Stimulated activated CD8-positive, alpha-beta memory T cell treated with anti-CD3 and anti-CD28 coated beads, Interleukin-4, amount 100 ng/mL, for 1 hour (primary cell): ENCODE results near the gene MYO5A.

Source experiments
- DNase-seq, 2 donors: peaks; one replicate each; pipeline ENCODE4 v3.0.0-alpha.2; 2020; ENCODE audit warnings: low read depth in 2 of 2, low spot score in 1 of 2

The MYO5A gene

DNA sequence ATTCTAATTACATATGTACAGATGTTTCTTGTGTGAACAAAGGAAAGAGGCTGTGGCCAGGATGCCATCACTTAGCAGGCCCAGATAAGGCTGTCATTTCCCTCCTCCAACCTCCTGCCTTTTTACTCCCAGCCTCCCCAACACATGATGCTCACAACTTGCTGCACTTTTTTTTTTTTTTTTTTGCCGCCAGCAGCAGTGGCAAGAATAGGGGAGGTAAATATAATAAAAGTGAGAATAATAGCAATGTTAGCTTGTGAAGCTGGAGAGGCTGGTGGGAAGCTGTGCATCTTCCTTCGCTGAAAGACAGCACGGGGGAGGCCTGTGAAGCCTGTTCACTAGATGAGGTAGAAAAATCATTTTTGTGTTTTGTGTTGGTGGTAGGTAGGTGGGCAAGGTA lies 190.6 kb downstream of the MYO5A start:
- DNase-seq: no peak

DNA sequence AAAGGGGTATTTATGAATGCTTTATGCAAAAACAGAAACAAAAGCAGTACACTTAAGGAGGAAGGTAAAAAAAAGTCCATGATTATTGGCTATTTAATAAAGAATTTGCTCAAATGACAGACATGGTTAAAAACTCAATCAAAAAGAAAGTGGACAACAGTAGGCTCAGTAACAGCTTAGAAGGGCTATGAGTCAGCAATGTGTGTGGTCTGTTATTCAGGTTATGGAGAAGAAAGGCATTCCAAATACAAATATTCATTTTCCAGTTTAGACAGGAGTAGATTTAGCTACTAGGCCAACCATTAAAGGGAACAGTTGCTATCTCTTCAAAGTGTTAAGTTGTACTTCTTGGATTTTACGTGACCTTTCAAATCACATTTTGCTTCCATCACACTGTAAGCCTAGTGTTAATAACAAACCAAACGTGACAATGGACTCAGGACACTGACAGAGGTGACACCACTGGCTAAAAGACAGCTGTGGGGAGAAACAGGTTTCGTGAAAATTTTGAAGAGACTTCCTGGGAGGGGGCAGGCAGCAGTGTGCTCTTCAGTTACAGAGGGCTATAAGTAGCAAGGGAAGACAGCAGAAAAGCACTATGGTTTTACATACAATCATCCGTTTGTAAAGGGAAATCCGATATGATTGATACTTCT lies 191.4 kb downstream of the MYO5A start:
- DNase-seq: no peak

DNA sequence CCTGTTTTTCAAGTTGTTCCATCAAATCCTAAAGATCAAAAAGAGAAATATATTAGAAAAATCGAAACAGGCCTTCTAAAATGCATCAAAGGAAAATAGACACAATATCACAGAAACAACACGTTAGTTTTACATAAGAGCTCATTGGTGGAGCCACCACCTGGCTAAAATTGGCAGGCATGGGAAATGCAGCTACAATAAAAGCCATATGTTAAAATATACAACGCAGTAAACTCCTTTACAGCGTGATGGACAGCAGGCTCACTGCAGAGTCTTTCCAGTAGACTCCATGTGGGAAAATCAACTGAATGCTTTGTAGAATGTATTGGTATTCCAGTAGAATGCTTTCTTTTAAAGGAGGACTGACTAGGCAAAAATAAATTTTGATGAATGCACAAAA lies 192.2 kb downstream of the MYO5A start:
- DNase-seq: no peak

DNA sequence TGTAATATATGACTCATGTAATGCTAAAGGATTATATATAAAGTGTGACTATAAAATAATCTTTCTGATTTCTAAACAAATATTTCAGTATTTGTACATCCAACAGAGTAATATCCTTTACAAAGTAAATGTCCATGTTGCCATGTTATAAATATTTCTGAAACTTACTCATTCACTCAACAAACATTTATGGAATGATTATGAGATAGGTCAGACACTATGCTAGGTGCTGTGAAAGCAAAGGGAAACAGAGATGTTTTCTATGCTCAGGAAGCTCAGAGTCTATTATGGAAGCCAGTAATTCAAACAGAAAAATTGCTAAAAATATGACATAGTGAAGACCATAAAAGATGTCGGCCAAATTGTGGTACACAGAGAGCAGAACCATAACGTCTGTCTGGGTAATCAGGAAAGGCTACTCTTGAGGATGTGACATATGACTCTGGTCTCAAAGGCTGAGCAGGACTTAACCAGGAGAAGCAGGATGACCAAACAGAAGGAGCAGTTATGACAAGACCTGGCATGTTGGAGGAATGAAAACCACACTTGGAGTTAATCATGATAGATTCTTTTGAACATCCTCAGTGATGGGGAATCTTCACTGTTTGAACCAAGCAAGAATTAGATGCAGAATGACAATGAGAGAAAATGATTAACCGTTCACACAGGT lies 194.1 kb downstream of the MYO5A start:
- DNase-seq: no peak

DNA sequence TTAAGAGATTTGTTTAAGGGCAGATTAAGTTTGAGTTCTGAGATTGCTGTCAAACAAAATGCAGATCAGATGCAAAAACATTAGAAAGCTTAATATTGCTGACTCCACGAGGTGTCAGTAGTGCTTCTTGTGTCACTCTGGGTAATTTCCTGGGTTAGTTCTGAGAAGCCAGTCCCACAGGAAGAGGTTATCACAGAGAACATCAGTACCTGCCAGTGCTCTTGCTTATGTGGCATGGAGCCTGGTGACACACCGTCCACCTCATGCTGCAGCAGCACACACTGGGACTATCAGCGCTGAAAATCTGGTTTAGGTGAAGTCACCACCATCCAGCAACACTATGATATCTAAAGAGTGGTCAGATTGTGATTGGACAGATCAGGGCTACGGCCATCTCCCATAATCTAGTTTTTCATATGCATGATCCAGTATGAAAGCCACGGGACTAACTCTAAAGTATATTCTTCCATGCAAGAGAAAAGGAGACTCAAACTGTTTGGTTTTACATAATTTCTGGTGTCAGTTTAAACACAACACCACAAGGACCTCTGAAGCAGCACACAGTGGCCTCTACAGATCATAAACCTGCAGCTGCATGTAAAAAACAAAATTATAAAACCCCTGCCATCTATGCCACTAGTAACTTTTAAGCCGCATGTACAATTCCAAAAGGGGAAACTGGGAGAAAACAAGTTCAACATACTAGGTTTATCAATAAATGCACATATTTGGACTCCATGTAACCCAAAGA lies 197.0 kb downstream of the MYO5A start:
- DNase-seq: peak; percentile 4 to 26

DNA sequence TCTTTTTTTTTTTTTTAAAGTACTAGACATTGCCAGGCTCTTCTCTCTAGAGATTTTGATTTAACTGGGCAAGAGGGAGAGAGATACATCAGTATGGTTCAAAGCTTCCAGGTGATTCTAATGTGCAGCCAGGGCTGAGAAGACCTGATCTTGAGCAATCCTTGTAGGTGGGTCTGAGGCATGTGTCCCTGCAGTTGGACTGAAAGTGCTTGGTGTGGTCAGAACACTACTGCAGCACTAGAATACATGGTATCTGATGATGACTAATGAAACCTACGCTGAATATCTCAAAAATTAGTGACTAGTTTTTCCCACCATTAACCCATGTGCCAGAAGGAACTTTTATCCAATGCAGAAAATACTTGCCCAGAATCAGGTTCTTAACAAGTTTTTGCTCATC lies 198.7 kb downstream of the MYO5A start:
- DNase-seq: no peak

DNA sequence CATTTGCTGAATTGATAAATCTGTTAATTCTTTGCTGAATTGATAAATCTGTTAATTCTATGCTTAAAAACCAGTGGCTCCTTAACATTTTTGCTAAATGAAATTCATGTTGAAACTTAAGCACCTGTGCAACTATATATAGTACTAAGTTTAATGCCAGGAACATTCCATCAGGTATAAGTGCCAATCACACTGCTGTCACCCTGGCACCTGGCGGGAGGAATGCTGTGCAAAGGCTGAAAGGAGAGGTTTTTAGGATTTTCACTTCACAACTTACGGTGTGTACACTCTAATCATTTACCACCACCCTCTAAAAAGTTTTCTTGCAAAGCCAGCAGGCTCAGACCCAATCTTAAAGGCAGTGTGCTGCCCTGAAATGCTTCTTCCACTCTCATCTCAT lies 199.5 kb downstream of the MYO5A start:
- no peak for DNase-seq

DNA sequence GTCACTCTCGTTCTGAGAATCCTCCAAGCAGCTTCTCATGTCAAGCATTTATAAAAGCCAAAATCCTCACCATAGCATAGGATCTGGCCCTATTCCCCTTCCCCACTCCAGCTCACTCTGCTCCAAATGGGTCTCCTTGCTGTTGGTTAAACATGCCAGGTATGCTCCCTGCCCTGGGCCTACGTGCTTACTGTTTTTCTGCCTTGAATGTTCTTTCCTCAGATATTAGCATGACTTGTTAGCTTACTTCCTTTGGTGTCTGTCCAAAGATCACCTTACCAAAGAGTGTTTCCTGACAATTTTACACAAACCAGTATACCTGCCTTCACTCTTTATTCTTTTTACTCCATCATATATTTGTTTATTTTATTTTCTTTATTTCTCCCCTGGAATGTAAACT lies 200.0 kb downstream of the MYO5A start:
- DNase-seq: no peak

DNA sequence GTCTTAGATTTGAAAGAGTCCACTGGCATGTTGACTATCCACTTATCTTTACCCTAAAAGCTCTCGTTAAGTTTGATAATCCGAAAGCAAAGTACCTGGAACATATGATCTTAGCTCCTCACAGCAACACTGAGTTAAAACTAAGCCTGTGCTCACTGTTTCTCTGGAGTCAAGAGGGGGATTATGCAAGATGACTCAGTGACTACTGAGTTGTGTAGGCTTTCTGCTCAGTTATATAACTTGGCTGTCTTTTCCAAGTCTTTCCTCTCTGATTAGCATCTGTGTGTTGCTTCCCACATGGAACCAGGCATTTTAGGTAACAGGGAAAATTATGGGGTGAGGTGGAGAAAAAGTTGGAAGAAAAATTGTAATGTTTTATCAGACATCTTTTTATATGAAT lies 201.9 kb downstream of the MYO5A start:
- no peak for DNase-seq

DNA sequence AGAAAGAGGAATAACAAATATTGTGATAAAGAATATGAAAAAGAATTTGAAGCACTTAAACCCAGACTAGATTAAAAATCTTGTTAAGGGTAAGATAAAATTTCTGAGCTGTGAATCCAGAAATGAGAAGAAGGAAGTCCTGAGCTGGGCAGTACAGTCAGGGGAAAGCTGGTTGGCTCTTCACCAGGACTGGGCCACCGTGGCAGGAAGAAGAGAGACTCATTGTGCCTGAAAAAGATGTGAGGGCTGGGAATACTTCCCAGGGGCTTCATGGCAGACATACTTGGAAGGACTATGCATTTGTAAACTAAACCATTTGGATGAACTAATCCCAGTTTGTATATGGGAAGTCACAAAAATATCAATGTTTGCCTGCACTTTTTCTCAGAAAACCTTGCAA lies 204.6 kb downstream of the MYO5A start:
- DNase-seq: no peak

DNA sequence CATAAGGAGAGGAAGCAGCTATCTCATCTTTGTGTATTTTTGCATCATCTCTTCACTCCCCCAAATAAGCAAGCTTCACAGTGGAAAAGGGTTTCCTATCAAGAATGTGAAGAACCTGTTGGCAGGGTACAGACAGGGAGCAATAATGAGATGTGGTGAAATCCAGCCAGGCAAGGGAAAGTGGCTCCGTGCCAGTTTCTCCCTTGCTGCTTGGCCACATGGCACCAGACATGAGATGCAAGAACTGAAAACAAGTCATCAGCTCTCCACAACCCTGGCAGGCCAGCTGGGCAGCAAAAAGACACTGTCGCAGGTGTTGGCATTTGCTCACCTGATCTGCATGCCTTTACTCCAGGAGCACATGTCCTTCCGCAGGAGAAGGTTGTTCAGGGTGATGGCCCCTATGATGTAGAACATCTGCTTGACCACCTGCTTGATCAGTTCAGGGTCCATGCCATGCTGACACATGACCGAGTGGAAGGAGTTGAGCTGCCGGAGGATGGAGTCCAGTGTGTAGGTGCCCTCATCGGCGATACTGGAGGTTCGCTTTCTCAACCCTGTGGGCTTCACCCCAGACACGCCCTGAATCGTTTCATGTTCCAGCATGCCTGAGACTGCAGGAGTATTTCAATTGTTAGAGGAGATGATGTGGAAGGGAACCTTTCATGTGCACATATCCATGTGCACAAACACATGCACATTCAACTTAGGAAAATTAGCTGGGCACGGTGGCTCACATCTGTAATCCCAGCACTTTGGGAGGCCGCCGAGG lies 209.8 kb downstream of the MYO5A start:
- DNase-seq: no peak

DNA sequence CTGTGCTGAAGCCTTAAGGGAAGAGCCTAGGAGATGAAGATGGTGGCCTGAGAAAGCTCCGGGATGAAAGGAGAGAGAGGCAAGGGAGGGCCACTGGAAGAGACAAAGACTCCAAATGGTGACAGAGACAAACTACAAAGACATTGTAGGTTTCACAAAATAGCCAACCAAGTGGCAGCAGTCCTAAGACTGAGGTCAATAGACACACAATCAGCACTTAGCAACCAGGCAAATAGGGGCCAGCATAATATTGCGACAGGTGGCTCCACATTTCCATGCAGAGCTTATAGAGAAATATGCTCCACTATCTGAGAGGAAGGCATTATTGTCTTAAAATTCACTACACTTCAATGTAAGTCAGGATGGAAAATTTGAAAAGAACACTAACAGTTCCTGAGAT lies 211.0 kb downstream of the MYO5A start:
- no peak for DNase-seq

DNA sequence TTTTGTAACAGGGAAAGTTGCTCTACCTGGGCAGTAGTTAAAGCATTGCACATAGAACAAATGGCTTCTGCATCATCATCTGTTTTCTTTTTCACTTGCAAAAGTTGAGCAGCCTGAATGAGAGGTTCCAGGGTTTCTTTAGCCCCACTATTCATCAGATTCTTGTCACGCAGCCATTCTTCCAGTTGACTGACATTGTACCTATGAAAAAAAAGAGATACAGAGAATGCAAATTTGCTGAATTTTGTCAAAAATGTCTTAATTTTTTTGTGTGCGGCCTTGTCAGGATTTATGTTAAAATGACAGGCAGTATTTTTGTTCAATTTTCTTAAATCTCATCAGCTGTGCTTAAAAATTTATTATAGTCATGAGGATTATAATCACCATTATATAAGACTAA lies 211.7 kb downstream of the MYO5A start:
- DNase-seq: no peak

DNA sequence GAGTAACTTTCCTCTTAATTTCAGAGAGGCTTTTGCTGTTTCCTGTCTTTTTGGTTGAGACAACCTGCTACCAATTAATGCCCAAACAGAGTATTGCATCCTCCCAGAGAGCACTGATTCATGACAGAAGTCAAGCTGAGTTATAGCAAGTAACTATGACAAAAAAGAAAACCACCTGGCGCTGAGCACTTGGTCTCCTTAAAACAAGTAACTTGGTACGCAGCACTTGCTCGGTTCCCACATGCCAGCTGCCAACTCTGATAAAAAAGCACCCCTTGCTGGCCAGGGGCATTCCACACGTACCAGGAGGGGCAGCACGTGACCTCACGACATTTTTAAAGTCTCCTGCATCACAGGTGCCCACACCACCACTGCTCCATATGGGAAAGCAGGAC lies 219.5 kb downstream of the MYO5A start:
- DNase-seq: no peak

DNA sequence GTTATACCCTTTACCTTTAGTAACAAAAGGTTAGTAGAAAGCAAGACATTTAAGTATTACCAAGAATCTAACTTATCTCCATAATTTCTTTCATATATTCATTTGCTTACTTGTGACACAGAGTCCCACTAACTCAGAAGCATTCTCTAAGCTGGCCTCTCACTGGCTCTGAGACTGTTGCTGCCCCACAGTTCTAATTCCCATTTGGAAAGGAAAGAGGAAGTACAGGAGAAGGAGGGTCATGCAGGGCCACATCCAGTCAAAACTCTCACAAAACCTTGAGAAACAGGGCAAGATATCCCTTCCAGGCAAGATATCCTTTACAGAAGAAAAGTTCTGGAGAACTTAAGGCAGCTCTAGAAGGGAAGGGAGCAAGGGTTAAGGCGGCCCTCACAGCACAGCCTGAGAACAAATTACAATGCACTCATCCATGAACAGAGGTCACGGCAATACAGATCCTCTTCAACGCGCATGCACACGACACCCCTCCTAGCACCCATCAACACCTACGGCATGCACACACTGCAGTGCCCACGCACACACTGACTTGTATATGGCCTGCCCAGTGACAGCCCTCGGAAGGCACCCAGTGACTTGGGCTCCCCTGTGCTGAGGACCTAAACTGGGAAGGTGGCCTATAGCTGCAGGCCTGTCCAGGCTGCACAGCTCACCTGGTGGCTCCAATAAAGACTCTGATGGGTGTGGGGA lies 220.1 kb downstream of the MYO5A start:
- DNase-seq: no peak

DNA sequence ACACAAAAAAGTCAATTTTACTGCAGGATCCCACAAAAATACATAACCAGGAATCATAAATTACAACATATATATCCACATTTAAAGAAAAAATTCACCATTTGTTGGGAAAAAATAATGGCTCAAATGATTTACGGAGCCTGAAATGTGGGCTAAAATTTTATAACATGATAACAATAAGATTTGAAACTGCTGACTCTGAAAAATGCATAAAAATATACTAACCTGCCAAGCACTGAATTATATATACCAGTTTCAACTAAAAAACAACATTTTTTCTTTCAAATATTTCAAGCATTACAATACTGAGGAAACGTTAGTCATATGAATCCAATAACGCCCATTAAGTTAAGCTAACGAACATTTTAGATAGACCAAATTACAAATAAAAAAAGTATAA lies 220.8 kb downstream of the MYO5A start:
- no peak for DNase-seq

DNA sequence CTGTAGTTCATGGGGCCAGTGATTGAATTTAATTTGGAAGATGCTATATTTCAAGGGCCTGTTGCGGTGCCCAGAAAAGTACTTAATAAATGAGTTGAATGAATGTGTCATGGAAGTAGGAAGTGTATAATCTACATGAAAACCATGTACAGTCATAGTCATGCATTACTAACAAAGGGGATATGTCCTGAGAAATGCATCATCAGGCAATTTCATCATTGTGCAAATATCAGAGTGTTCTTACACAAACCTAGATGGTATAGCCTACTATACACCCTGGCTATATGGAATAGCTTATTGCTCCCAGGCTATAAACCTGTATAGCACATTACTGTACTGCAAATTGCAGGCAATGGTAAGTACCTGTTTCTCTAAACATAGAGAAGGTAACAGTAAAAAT lies 222.4 kb downstream of the MYO5A start:
- no peak for DNase-seq

DNA sequence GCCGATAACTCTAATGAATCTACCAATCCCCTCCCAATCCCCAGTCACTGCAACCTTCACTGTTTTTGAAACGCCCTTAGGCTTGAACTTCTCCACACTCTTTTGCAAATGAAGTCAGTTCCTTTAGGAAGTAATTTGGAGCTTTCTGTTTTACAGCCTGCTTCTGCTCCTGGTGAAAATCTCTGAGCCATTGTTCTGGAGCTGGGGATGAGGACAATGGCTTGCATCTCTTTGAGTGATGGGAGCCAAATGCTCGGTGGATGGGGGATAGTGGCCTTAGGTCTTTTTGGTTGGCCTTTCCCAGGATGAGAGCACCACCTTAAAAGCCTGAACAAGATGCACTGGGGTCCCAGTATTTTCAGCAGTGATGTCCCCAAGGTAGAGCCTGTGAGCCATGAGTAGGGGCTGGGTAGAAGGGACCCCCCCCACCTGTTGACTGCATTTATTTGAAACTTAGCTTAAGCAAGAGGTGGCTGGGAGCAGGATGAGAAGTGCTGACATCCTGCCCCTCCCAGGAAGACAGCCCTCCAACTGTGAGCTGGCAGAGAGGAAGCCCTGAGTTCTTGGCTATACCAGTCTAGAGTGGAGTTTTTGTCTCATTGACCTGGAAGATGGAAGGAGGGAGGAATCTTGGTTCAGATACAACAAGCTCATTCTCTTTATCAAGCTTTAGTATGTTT lies 225.4 kb downstream of the MYO5A start:
- DNase-seq: no peak

DNA sequence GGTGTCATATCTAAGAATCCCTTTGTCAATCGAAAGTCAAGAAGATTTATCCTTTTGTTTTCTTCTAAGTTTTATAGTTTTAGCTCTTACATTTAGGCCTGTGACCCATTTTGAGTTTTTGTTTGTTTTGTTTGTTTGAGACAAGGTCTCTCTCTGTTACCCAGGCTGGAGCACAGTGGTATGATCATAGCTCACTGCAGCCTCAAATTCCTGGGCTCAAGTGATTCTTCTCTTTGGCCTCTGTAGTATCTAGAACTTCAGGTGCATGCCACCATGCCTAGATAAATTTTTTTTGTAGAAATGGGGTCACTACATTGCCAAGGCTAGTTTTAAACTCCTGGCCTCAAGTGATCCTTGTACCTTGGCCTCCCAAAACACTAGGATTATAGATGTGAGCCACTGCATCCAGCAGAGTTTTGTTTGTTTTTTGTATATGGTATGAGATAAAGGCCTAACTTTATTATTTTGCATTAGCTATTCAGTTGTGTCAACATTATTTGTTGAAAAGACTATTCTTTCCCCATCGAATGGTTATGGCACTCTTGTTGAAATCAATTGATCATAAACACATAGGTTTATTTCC lies 227.3 kb downstream of the MYO5A start:
- DNase-seq: no peak

DNA sequence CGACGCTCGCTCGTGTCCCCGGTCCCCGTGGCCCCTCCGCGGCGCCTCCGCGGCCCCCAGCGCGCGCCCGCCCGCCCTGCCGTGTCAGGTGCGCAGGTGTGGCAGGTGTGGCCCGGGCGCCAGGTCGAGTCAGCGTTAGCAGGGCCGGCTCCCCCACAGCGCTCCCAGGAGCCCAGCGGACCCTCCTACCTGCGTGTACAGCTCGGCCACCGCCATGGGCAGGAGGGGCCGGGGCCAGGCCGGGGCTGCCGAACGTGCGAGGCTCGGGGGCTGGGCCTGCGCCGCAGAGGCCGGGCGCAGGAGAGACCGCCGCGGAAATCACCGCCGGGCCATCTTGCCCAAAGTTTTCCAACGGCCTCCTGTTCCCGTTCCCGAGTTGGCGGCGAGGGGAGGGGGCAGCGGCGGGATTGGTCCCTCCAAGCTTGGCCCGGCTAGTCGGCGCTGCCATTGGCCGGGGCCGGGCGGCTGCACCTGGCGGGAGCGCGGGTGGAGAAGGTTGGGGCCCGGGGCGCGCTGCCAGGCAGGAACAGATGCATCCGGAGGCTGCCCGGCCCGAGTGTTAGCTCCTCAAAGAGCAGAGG lies 233.2 kb downstream of the MYO5A start, which contains the start of gene MYO5C:
Gene MYO5C, minus strand, starts transcription at position 384 of the 581 bp plus-strand sequence. Its CDS starts 168 bp downstream, at position 216.
- DNase-seq: no peak
